HG02981 (cell line): ENCODE measurements around the gene KLHL29.
A peak's percentile ranks its signal among the peaks of the same experiment; 100 is the strongest.

Source experiments
- ATAC-seq: cut with Tn5 transposase; IDR thresholded peaks from one replicate; pipeline ENCODE4 v1.9.1; 2021; ENCODE audit warnings: mild to moderate bottlenecking, moderate library complexity; ENCODE audit not compliant: unreplicated experiment

Gene KLHL29

DNA sequence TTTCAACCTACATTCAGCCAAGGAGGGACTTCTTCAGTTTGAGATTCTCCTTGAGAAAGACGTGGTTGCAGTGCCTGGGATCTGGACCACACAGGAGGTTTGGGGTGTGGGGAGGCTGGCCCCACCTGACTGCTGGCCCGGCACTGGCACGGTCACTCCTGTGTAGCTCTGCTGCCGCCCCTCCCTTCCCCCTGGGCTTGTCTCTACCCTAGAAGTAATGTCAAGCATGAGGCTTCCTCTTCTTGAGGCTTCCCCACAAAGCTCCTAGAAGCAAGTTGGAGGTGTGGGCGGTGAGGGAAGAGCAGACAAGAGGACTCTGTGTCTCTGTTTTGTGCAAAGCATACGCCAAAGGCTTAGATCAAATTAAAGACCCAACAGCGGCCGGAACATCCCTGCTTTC is 8.7 kb downstream of the KLHL29 start:
- ATAC-seq, result no peak

GRCh38 chr2:23394700-23395099 is 9.7 kb downstream of the KLHL29 start:
- ATAC-seq, result no peak

DNA sequence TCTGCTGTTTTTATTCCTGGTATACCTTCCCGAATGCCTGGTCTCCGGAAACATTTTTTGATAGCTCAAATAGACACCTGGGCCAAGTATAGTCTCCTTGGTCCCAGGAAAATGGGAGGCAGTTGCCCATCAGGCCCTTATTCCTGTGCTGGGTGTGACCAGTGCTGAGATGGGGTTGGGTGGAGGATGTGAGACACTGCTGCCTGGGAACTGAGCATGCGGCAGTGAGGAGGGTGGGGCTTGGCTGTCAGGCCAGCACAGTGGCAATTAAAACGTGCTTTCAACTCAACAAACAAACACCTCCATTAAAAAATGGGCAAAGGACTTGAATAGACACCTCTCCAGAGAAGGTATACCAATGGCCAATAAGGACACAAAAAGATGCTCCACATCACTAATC is 12.5 kb downstream of the KLHL29 start:
- ATAC-seq, result no peak

- peak; percentile 65 for ATAC-seq
Measured at GRCh38 chr2:23399674-23400261, 14.8 kb downstream of the KLHL29 start.

DNA sequence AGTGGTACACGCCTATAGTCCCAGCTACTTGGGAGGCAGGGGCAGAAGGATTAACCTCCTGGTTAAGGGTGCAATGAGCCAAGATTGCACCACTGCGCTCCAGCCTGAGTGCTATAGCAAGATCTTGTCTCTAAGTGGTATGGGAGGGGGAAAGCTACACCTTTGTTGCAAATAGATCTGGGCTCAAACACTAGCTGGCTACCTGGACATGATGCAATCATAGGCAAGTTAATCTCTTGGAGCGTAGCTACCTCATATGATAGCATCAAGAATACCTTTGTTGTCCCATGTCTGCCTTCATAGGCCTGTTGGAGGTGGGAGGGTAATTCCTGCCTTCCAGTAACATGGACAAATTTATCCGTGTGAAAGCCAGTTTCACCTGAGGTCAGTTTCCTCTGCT is 15.7 kb downstream of the KLHL29 start:
- no peak for ATAC-seq

DNA sequence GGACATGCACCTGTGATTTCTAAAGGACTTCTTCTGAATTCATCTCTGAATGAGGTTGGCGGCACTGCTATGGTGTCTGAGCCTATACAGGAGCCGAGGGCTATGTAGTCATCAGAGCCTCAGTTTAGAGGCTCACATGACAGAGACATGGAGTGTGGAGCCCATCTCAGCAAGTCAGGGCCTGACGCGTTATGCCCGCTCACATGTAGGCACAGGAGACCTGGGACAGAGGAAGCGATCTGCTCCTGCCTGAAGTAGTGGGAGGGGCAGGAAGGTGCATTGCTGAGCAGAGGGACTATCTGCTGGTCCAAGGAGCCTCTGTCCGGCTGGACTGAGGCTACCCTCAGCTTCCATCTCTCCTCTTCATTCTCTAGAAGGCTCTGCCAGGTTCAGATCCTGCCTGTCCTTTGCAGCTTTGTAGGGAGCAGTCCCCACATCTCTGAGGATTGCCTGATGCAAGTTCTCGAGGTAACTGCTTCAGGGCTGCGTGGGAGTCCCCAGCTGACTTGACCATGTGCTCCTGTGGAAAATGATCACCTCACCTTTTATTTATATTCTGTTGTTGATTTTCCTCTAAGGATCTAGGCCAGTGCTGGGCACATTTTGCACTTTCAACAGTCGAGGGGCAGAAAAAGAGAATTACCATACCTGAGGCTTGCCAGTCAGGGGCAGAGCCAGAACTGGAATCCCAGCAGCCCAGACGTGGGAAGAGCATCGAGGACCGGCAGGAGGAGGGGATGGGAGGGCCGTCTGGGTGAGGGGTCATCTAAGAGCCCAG is 16.6 kb downstream of the KLHL29 start:
- ATAC-seq, result no peak

DNA sequence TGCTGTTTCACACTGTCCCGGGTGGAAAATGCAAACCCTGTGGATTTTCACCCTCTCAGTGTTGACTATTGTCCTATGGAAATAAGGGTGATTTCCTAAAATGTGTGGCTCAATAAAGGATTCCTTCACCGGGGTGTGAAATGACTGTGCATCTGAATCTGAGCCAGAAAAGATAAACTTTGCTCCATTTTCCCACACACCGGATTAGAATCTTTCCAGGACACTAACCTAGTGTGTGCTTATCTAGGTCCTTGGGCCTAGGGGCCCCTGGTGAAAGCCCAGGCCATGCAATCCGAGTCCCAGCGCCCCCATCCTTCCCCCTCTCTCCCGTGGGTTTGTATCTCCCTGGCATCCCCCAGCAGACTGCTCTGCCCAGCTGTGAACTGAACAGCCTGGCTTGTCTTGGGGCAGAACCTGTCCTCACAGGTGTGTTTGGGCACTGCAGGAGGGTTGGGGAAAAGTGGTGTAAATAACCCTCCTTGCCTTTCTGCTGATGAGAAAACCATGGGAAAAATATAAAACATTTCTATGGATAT is 17.3 kb downstream of the KLHL29 start:
- ATAC-seq, result no peak

DNA sequence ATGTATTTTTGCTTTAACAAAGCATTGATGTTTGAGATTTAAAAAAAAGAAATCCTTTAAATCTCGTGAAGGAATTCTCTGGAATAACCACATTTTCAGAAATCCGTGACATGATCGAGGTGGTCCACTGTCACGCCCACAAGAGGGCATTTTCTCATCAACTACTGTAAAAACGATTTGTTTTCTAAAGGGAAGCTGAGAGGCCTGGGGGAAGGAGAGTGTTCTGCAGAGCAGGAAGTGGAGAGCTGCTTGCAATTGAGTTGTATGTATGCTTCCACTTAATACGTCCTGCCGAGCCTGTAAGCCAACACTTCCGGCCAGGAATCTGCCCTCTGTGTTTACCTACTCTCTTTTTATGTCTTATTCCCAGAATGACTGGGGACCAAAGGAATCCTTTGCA is 19.4 kb downstream of the KLHL29 start:
- ATAC-seq, result peak; percentile 54

GRCh38 chr2:23409248-23409647 is 24.3 kb downstream of the KLHL29 start:
- no peak for ATAC-seq

- ATAC-seq, result no peak
Measured at GRCh38 chr2:23410596-23410995, 25.6 kb downstream of the KLHL29 start.

DNA sequence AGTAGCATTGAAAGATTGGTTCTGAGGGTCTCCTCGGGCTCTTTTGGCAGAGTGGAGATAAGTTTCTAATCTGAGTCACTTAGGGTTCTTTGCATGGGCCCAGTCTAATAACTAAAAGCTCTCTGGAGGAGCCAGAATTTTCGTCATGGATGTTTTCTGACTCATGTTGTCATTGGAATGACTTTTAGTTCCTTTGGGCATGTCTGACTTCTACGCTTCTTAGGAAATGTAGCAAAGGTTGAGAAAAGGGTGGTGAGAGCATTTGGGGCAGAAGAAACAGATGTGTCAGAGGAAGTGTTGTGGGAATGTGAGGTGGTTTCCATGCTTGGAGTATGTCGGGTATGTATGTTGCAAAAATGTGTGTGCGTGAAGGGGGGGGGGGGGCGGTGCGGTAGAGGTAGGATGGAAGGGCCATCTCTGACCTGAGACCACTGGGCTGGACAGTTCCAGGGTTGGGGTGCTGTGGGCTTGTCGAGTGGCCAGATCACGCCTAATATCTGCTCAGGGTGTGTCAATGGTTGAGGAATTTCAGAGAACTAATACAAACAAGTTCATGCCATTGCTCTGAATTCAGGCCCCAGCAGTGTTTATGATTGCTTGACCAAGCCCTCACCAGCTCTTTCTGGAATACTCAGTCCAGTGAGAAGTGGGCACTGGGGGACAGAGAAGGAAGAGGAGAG is 26.9 kb downstream of the KLHL29 start:
- no peak for ATAC-seq

DNA sequence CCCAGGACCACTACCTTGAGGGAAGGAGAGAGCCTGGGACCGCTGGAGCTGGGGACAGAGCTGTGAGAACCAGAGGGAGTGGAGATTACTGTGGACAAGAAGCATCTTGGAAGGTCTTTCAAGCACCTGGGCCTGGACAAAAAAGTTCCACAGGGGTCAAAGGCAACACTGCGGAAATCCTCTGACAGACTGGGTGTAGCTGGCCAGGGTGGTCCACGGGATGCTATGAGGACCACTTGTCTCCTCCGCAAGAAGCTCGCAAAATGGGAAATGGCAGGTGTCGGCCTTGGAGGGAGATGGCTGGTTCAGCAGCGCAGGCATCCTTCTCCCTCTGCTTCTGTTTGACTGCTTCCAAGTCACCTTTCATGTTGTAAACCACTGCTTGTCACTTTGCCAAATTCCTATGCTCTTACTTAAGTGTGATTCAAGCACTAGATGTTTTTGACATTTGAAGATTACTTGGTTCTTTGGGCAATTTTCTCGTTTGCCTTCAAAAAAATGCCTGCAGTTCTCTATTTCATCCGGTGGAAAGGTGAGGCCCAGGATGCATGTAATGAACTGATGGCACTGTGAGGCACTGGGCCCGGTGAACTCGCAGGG is 27.7 kb downstream of the KLHL29 start:
- ATAC-seq, result no peak

DNA sequence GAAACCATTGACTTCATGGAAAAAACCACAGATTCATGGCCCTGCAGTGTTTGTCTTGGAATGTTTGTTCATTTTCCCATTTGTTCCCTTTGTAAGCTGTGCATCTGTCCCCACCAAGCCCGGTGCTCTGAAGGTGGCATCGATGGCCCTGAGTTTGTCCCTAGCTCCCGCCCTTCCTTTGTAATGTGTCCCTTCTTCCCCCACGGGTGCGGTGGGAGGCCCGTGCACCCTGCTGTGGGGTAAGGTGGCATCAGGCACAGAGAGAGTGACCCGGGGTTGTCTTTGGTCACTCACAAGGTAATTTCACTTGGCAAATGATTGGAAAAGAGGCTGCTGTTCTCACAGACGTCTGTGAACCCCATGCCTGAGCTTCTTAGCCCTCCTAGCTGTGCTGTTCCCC is 28.7 kb downstream of the KLHL29 start:
- no peak for ATAC-seq

DNA sequence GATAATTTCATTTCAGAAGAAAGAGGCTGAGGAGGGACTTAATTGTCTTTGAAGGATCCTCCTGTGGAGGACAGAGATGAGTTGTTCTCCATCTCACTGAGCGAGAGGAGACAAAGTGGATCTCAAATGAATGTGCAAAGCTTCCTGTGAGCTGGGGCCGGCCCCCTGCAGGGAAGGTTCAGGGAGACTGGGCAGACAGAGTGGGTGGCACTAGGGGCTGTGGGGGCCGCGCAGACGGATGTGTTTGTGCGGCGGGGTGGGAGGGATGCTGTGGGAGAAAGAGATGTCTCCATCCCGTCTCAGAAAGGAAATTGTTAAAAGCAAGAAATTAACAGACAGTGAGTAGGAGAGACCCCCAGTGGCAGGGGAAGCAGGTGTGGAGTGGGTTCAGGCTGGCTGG is 29.1 kb downstream of the KLHL29 start:
- ATAC-seq, result no peak

GRCh38 chr2:23414871-23415270 is 29.9 kb downstream of the KLHL29 start:
- no peak for ATAC-seq

- no peak for ATAC-seq
Measured at GRCh38 chr2:23417310-23417709, 32.3 kb downstream of the KLHL29 start.

DNA sequence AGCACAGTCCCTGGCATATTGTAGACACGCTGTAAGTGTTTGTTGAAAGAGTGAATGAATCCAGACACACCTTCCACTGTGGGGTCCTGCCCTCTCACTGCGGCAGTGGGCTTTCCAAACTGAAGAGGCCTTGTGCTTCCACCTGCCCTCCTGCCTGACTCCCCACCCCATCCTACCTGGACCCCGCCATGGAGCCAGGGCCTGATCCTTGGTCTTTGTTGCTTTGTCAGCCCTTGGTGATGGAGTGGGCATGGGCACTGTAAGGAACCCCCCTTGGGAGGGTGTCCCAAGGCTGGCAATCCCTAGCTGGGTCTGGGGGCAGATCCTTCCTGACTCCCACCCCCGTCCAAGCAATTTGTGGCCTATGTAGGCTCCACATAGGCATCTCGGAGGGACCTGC is 33.1 kb downstream of the KLHL29 start:
- no peak for ATAC-seq

DNA sequence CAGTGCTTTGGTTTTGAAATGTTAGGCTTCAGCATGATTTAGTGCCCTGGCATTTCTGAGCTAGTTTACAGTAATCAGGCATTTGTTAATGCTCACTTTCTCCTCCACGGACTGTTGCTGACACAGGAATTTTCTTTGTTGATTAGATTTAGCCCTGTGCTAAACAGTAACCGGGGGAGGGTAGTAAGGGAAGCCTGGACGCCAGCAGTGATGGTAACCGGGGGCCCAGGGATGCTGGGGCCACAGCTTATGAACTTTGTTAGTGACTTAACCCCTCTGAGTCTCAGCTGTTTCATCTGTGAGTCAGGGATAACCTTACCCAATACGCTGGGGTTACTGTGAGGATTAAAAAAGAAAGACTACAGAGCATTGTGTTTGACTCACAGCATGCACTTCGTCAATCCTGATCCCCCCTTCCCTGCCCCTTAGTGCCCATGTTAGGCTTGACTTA is 33.5 kb downstream of the KLHL29 start:
- ATAC-seq, result no peak

DNA sequence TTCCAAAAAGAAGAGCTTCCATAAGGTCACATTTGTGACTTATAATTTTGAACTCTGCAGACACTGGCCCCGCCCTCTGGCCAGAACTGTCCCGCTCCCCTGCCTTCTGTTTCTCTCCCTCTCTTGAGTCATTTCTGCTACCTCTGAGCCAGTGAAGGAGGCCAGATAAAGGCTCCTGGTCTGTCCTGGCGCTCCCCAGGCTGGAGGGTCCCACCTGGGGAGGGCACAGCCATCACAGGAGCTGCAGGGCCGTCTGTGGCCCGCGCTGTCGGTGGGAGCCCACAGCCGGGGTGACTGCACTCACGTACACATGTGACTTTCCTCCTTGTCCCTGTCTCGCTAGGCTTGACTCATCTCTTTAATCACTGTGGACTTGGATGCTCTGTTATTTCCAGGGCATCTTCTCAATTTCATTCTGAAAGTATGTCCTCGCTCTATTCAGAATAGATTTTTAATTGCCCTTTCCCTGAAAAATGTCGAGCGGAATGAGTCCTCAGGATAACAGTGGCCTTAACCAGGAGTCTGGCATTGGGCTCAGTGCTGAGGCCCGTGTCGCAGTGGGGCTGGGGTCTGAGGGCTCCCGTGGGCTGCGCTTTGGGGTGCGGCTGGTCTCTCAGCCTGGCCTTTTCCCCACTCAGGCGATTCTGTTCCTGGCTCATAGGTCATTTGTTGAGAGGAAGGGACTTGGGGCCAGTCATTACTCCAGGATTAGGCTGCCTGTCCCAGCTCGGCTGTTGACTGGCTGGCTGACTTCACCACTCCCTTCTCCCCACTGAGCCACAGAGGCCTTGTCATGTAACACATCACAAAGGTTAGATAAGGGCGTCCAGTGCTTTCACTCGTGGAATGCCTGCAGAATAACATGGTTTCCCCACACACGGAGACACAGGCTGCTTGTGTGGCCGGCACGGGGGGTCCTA is 34.5 kb downstream of the KLHL29 start:
- ATAC-seq, result no peak

DNA sequence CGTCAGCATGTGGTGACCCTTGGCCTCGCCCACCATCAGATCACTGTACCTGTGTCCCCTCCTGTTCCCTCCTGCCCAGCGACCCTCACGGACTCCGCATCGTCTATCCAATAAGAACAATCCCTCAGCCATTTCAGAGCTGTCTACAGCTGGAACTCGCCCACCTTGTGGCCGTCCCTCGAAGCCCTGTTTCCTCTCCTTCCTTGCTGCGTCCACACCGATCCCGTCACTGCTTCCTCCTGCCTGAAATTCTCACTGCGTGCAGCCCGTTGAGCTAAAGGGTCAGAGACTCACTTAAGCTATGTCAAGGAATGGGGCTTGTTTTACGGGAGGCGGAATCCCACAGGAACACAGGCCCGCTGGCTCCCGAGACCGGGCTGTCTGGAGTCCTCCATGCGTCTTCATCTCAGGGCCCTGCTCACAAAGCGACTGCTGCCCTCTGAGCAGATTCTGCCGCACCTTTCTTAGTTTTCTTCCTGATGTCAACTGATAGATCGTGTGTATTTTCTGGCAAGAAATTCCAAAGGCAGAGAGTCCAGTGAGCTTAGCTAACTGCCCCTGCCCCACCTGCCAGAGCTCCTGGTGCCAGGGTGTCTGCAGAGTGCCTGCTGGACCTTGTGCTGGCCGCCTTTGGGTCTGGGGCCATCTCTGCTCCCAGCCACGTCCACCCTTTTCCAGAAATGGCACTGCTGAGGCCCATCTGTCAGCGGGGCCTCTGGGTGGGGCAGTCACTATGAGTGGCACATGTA is 35.3 kb downstream of the KLHL29 start:
- ATAC-seq, result no peak
